ENCODE measurements around the gene ADARB1.
"Not testable (repeated sequence)": the region's sequence is repeated elsewhere in the genome, so short reads cannot be mapped to it uniquely, and the experiment has no call there.

Gene ADARB1

GRCh38 chr21:45117314-45117713 is 42.9 kb downstream of the ADARB1 start:
- no peak for DNase-seq (ENCODE audit: low read depth)

GRCh38 chr21:45118099-45118498 is 43.7 kb downstream of the ADARB1 start:
- DNase-seq (ENCODE audit: low read depth): no peak

GRCh38 chr21:45119812-45120211 is 45.4 kb downstream of the ADARB1 start:
- DNase-seq (ENCODE audit: low read depth): no peak

GRCh38 chr21:45120975-45121374 is 46.6 kb downstream of the ADARB1 start:
- DNase-seq (ENCODE audit: low read depth): no peak

GRCh38 chr21:45122030-45122429 is 47.6 kb downstream of the ADARB1 start:
- DNase-seq (ENCODE audit: low read depth): no peak

GRCh38 chr21:45122432-45123132 is 48.2 kb downstream of the ADARB1 start:
- no peak for DNase-seq (ENCODE audit: low read depth)

GRCh38 chr21:45123440-45123839 is 49.1 kb downstream of the ADARB1 start:
- DNase-seq (ENCODE audit: low read depth): no peak

GRCh38 chr21:45124596-45124995 is 50.2 kb downstream of the ADARB1 start:
- DNase-seq (ENCODE audit: low read depth): no peak

GRCh38 chr21:45125357-45125756 is 51.0 kb downstream of the ADARB1 start:
- DNase-seq (ENCODE audit: low read depth): no peak

- DNase-seq (ENCODE audit: low read depth): no peak
Measured at GRCh38 chr21:45126204-45126626, 51.8 kb downstream of the ADARB1 start.

- DNase-seq (ENCODE audit: low read depth): no peak
Measured at GRCh38 chr21:45126983-45127382, 52.6 kb downstream of the ADARB1 start.

- DNase-seq (ENCODE audit: low read depth): no peak
Measured at GRCh38 chr21:45127937-45128336, 53.6 kb downstream of the ADARB1 start.

GRCh38 chr21:45128613-45129188 is 54.3 kb downstream of the ADARB1 start:
- peak; percentile 72 for DNase-seq (ENCODE audit: low read depth)

GRCh38 chr21:45129189-45129923 is 55.0 kb downstream of the ADARB1 start:
- DNase-seq (ENCODE audit: low read depth): no peak

- peak; percentile 56 for DNase-seq (ENCODE audit: low read depth)
Measured at GRCh38 chr21:45130324-45130774, 56.0 kb downstream of the ADARB1 start.

- DNase-seq (ENCODE audit: low read depth): no peak
Measured at GRCh38 chr21:45131537-45131999, 57.2 kb downstream of the ADARB1 start.

GRCh38 chr21:45132841-45133573 is 58.6 kb downstream of the ADARB1 start:
- DNase-seq (ENCODE audit: low read depth): no peak

GRCh38 chr21:45133574-45134278 is 59.3 kb downstream of the ADARB1 start:
- DNase-seq (ENCODE audit: low read depth): not testable (repeated sequence)

GRCh38 chr21:45134279-45135076 is 60.1 kb downstream of the ADARB1 start:
- DNase-seq (ENCODE audit: low read depth): no peak

GRCh38 chr21:45135122-45135521 is 60.7 kb downstream of the ADARB1 start:
- no peak for DNase-seq (ENCODE audit: low read depth)

- DNase-seq (ENCODE audit: low read depth): no peak
Measured at GRCh38 chr21:45135868-45136267, 61.5 kb downstream of the ADARB1 start.
